ENCODE measurements around the gene HDGF. TPM values are rescaled to one million over a fixed set of nuclear protein-coding genes. Genes with fewer than 3 reads are reported as not detected.

The HDGF gene
- total RNA-seq, 1 experiment from 2014 or later, result 191 TPM

DNA sequence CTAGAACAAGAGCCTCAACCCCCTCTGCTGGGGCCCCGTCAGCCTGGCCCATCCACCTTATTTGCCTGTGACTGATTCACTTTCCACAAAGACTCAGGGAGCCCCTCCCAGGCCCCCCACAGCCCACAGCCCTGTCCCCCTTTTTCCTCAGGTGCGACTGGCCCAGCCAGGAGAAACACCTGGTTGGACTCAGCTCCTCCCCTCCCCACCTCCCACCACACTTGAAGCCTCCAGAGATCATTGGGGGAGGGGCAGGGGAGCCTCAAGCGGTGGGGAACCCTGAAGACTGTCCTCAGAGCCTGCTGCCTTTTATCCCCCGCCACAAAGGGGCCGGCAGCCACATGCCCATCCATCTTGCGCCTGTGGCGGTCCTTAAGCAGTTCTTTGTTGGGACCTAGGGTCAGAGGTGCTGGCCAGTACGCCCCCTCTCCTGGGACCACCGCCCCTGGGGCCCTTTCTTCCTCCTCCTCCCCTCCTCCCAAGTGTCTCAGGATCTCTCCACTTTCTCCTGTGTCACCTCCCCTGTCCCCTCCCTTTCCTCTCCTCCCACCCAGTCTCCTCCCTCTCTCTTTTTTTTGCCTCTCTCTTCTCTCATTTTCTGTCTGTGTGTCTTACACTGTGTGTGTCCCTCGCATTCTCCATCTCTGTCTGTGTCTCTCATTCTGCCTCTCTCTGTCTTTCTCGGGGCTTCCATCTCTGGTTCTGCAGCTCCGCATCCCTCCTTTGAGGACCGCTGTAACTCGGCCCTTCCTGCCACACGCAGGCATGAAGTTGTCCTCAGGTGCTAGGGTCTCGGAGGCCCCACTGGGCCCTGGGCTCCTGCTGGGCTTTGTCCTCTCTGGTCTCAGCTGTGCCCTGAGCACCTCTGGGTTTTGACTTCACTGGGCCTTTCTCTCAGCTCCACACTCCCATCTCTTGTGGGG is 58.3 kb downstream of the HDGF start:
- in situ Hi-C loops (cut with HindIII; ENCODE audit: low pct_unique_long_range_greater_than_20kb, low sequenced_read_pairs), result no loop called here
- no peak for DNase-seq (ENCODE audit: low read depth, low spot score)

GRCh38 chr1:156692441-156692924 is 59.0 kb downstream of the HDGF start:
- in situ Hi-C loops (cut with HindIII; ENCODE audit: low pct_unique_long_range_greater_than_20kb, low sequenced_read_pairs), result no loop called here
- no peak for DNase-seq (ENCODE audit: low read depth, low spot score)

Other genes starting within 250 kb of the HDGF start
- 10.1 and 10.3 TPM in 2 replicates for gene IQGAP3, start 179.1 kb downstream of the HDGF start, total RNA-seq (2014; rRNA removed; shearing (Covaris generic))
- gene TTC24, start 172.0 kb downstream of the HDGF start, total RNA-seq (2014; rRNA removed; shearing (Covaris generic)), result not detected in 2 replicates
- gene NAXE, start 159.9 kb downstream of the HDGF start, total RNA-seq (2014; rRNA removed; shearing (Covaris generic)), result 216 and 229 TPM in 2 replicates
- gene GPATCH4, start 150.2 kb downstream of the HDGF start, total RNA-seq (2014; rRNA removed; shearing (Covaris generic)), result 26.4 and 27.3 TPM in 2 replicates
- gene HAPLN2, start 132.3 kb downstream of the HDGF start, total RNA-seq (2014; rRNA removed; shearing (Covaris generic)), result not detected in 2 replicates
- gene BCAN, start 109.6 kb downstream of the HDGF start, total RNA-seq (2014; rRNA removed; shearing (Covaris generic)), result 34.2 and 43.7 TPM in 2 replicates
- gene NES, start 74.3 kb downstream of the HDGF start, total RNA-seq (2014; rRNA removed; shearing (Covaris generic)), result 81.0 and 97.4 TPM in 2 replicates
- 0.29 TPM in 1 of 2 replicates, not detected in the other for gene CRABP2, start 46.1 kb downstream of the HDGF start, total RNA-seq (2014; rRNA removed; shearing (Covaris generic))
- gene METTL25B, start 23.2 kb downstream of the HDGF start, total RNA-seq (2014; rRNA removed; shearing (Covaris generic)), result 12.5 and 15.1 TPM in 2 replicates
- 20.0 and 29.1 TPM in 2 replicates for gene ISG20L2, start 22.9 kb downstream of the HDGF start, total RNA-seq (2014; rRNA removed; shearing (Covaris generic))
- gene MRPL24, start 10.6 kb downstream of the HDGF start, total RNA-seq (2014; rRNA removed; shearing (Covaris generic)), result 152 and 180 TPM in 2 replicates
- 30.6 and 34.0 TPM in 2 replicates for gene PRCC, start 15.9 kb upstream of the HDGF start, total RNA-seq (2014; rRNA removed; shearing (Covaris generic))
- 0.32 TPM in 1 of 2 replicates, not detected in the other for gene SH2D2A, start 65.2 kb upstream of the HDGF start, total RNA-seq (2014; rRNA removed; shearing (Covaris generic))
- not detected in 2 replicates for gene INSRR, start 107.4 kb upstream of the HDGF start, total RNA-seq (2014; rRNA removed; shearing (Covaris generic))
- gene NTRK1, start 109.2 kb upstream of the HDGF start, total RNA-seq (2014; rRNA removed; shearing (Covaris generic)), result 0.32 and 0.53 TPM in 2 replicates
- not detected in 2 replicates for gene PEAR1, start 142.0 kb upstream of the HDGF start, total RNA-seq (2014; rRNA removed; shearing (Covaris generic))
- gene LRRC71, start 169.0 kb upstream of the HDGF start, total RNA-seq (2014; rRNA removed; shearing (Covaris generic)), result not detected in 2 replicates

Measured in SK-MEL-5 (cell line).